SK-N-SH (cell line): ENCODE measurements around the gene TLX2.

Experiments used
- CHD2 ChIP-seq: fragments of 150-350 bp; IDR thresholded peaks from 2 replicates; pipeline ENCODE4 v1.6.1; 2018; ENCODE audit warnings: low read length; ENCODE audit not compliant: partially characterized antibody
- CTCF ChIP-seq: fragments of 200-600 bp; sonication (generic); IDR thresholded peaks from 2 replicates; pipeline ENCODE4 v1.6.1; 2017; ENCODE audit warnings: antibody characterized with exemption, mild to moderate bottlenecking, moderate library complexity
- GABPA ChIP-seq: IDR thresholded peaks from 2 replicates; pipeline ENCODE4 v1.4.0; 2012; ENCODE audit warnings: low read depth, mild to moderate bottlenecking
- POLR2AphosphoS5 ChIP-seq: IDR thresholded peaks from 2 replicates; pipeline ENCODE4 v1.6.1; 2012; ENCODE audit warnings: low read depth, low read length
- RFX5 ChIP-seq: IDR thresholded peaks from 2 replicates; pipeline ENCODE4 v1.6.1; 2012; ENCODE audit warnings: mild to moderate bottlenecking, improper control_type of control experiment, low read length
- TCF12 ChIP-seq: IDR thresholded peaks from 2 replicates; pipeline ENCODE4 v1.4.0; 2012
- TF ChIP-seq, protein P1 (sequence below): fragments of 150-350 bp; IDR thresholded peaks from 2 replicates; pipeline ENCODE4 v1.6.1; 2017; ENCODE audit warnings: antibody characterized with exemption, low read length, low read depth, borderline replicate concordance

DNA sequence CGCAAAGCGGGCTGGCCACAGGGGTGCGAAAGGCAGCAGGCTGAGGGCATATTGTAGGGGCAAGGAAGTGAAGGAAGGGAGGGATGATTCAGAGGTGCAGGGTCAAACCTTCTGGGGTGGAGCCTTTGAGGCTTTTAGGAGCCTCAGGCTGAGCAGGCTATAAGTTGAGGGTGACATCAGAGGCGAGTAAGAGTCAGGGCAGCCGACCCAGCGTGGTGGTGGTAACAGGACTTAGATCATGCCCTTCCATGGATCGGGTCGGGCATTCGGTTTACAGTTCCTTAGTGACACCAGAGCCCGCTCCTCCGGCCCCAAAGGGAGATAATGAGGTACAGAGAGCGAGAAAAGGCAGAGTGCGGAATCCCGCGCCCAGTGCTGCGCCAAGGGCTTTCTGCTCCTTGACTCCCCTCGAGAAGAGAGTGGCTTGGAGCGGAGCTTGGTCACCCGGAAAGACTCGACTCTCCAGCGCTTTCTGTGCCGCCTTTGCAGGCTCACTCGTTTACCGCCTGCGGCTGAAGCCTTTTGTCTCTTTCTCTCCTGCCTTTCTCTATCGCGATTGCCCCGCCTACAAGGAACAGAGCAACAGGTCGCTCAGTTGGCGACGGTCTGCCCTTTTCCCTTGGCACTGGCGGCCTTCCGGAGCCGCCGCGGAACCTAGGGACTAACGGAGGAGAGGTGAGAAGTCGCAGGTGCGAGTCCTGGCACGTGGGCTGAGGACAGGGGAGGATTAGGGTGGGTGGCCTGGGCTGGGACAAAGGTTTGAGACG, 15.6 kb upstream of the TLX2 start:
- TF ChIP-seq CTCF (no peak), POLR2AphosphoS5 (no peak), TCF12 (no peak), RFX5 (no peak), GABPA (no peak), CHD2 (no peak)
- TF ChIP-seq, protein P1, sequence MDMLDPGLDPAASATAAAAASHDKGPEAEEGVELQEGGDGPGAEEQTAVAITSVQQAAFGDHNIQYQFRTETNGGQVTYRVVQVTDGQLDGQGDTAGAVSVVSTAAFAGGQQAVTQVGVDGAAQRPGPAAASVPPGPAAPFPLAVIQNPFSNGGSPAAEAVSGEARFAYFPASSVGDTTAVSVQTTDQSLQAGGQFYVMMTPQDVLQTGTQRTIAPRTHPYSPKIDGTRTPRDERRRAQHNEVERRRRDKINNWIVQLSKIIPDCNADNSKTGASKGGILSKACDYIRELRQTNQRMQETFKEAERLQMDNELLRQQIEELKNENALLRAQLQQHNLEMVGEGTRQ: no peak
